Measurements from ENCODE around the gene SLC8A3.

- TF ChIP-seq CREM (IDR thresholded peaks at IDR 0.05; ENCODE audit: low read depth) (no peak), RFX5 (IDR thresholded peaks at IDR 0.05; ENCODE audit: low read depth, low read length) (no peak), ZZZ3 (IDR thresholded peaks at IDR 0.05; ENCODE audit: control insufficient read depth, insufficient read length, low read depth) (no peak), CREB1 (IDR thresholded peaks at IDR 0.05; ENCODE audit: low read depth) (no peak)
Observed at GRCh38 chr14:70077720-70078119, 111.0 kb downstream of the SLC8A3 start.
